HCT116 (cell line): ENCODE data around the gene MFGE8. TPM values are rescaled to one million over a fixed set of nuclear protein-coding genes. Genes with fewer than 3 reads are reported as not detected.
"Not testable (repeated sequence)": the region's sequence is repeated elsewhere in the genome, so short reads cannot be mapped to it uniquely, and the experiment has no call there.

ENCODE experiments used
- ATAC-seq: fragments of 200-7000 bp; cut with Tn5 transposase; 2 replicates; pipeline ENCODE4 v1.9.1; 2020; ENCODE audit warnings: mild to moderate bottlenecking, moderate library complexity
- BruUV-seq: library from RNA; stranded (reverse); fragments of 400-500 nt; replicated peaks from 2 replicates; lab custom pipeline; 2021; lab: Mats Ljungman, UMichigan
- CTCF ChIA-PET: fragments of 300-600 bp; sonication (Branson Sonifier 250); formaldehyde crosslinking; loops from one replicate; lab custom pipeline; 2021; ENCODE audit warnings: antibody characterized with exemption; lab: Charles Lee
- POLR2A ChIA-PET: fragments of 300-600, 350-600 bp; sonication (Branson Sonifier 250); formaldehyde crosslinking; loops from one replicate; lab custom pipeline; 2021; ENCODE audit warnings: antibody characterized with exemption; lab: Charles Lee
- RAD21 ChIA-PET, 2 experiments: fragments of 300-600 bp; sonication (Branson Sonifier 250); formaldehyde crosslinking; loops; one replicate each; lab custom pipeline; 2023; ENCODE audit warnings: low total read pairs in 2 of 2; ENCODE audit not compliant: uncharacterized antibody in 2 of 2, unreplicated experiment in 2 of 2, low non-redundant PET in 1 of 2; lab: Charles Lee
- DNase-seq: peaks from one replicate; pipeline ENCODE4 v3.0.0-alpha.2; 2010; ENCODE audit warnings: low read depth, low spot score
- H2AFZ ChIP-seq: fragments of 200-600 bp; shearing (Covaris generic), sonication (generic); 2 replicates; pipeline ENCODE4 v1.6.1; 2017; ENCODE audit warnings: low read depth, mixed run types, mixed read lengths, antibody characterized with exemption, low read length; ENCODE audit not compliant: poor library complexity, severe bottlenecking
- H3K27ac ChIP-seq: 2 replicates; pipeline ENCODE4 v1.5.1; 2012; ENCODE audit warnings: low read depth, low read length
- H3K27me3 ChIP-seq: fragments of 200-600 bp; sonication (generic); 2 replicates; pipeline ENCODE4 v1.6.1; 2016; ENCODE audit warnings: mixed run types, low read length, mixed read lengths; ENCODE audit not compliant: insufficient read depth
- H3K36me3 ChIP-seq, 2 experiments: fragments of 200-500 bp in 1 of 2; fragments of 200-600 bp in 1 of 2; sonication (Bioruptor generic) in 1 of 2; sonication (generic) in 1 of 2; 2 replicates each; pipeline versions ENCODE4 v1.5.1 to v1.6.1; 2014 to 2016; ENCODE audit warnings: low read length in 2 of 2, inconsistent platforms in 1 of 2, mixed read lengths in 1 of 2, mixed run types in 1 of 2; ENCODE audit not compliant: insufficient read depth in 2 of 2, control insufficient read depth in 1 of 2
- H3K4me1 ChIP-seq, 2 experiments: fragments of 200-600 bp in 1 of 2; sonication (generic) in 1 of 2; 2 replicates each; pipeline versions ENCODE4 v1.5.1 to v1.6.1; 2012 to 2017; ENCODE audit warnings: low read length in 2 of 2, inconsistent platforms in 1 of 2, mild to moderate bottlenecking in 1 of 2, mixed read lengths in 1 of 2, mixed run types in 1 of 2, moderate library complexity in 1 of 2; ENCODE audit not compliant: insufficient read depth in 2 of 2, control insufficient read depth in 1 of 2
- H3K4me2 ChIP-seq: fragments of 200-600 bp; sonication (generic); 2 replicates; pipeline ENCODE4 v1.6.1; 2017; ENCODE audit warnings: mixed run types, low read length, mixed read lengths
- H3K4me3 ChIP-seq, 2 experiments: fragments of 200-600 bp in 1 of 2; sonication (generic) in 1 of 2; replicated peaks in 1 of 2; 2 replicates each; pipeline ENCODE4 v1.5.1; 2011 to 2016; ENCODE audit warnings: low read length in 2 of 2, control low read depth in 1 of 2, low read depth in 1 of 2, mild to moderate bottlenecking in 1 of 2, mixed read lengths in 1 of 2, mixed run types in 1 of 2
- H3K79me2 ChIP-seq: fragments of 200-600 bp; sonication (generic); 2 replicates; pipeline ENCODE4 v1.6.1; 2017; ENCODE audit warnings: mild to moderate bottlenecking, mixed run types, low read length, moderate library complexity, mixed read lengths; ENCODE audit not compliant: insufficient read depth
- H3K9ac ChIP-seq: fragments of 200-600 bp; sonication (generic); 2 replicates; pipeline ENCODE4 v1.6.1; 2016; ENCODE audit warnings: low read length, mixed read lengths
- H3K9me2 ChIP-seq: fragments of 200-600 bp; sonication (generic), shearing (Covaris generic); 2 replicates; pipeline ENCODE4 v1.6.1; 2017; ENCODE audit warnings: mixed run types, mild to moderate bottlenecking, moderate library complexity; ENCODE audit not compliant: insufficient read depth
- H3K9me3 ChIP-seq, 2 experiments: fragments of 200-500 bp in 1 of 2; fragments of 200-600 bp in 1 of 2; sonication (Bioruptor generic) in 1 of 2; sonication (generic) in 1 of 2; 2 replicates each; pipeline ENCODE4 v1.6.1; 2014 to 2017; ENCODE audit warnings: low read length in 2 of 2, mixed read lengths in 2 of 2, inconsistent platforms in 1 of 2, low read depth in 1 of 2, mild to moderate bottlenecking in 1 of 2, mixed run types in 1 of 2, moderate library complexity in 1 of 2; ENCODE audit not compliant: control insufficient read depth in 1 of 2, insufficient read depth in 1 of 2
- H4K20me1 ChIP-seq: fragments of 200-600 bp; sonication (generic), shearing (Covaris generic); 2 replicates; pipeline ENCODE4 v1.6.1; 2017; ENCODE audit warnings: mixed run types, mild to moderate bottlenecking, moderate library complexity; ENCODE audit not compliant: insufficient read depth
- intact Hi-C: fragments of 100-400 bp; cut with micrococcal nuclease; formaldehyde crosslinking; loops from 2 replicates; pipeline ENCODE4 v1.10.0; 2022
- total RNA-seq: library from RNA; stranded (reverse); gene quantifications from one replicate; pipeline ENCODE4 v1.2.1, GENCODE V29; 2021; ENCODE audit not compliant: unreplicated experiment

MFGE8 gene
- total RNA-seq, 1 experiment from 2014 or later = 70.7 TPM

- H3K27ac ChIP-seq, DNase-seq, RAD21 ChIA-PET, H3K4me3 ChIP-seq, H3K9me3 ChIP-seq, H2AFZ ChIP-seq, H3K27me3 ChIP-seq, H3K36me3 ChIP-seq, H3K9me2 ChIP-seq, BruUV-seq, H3K4me1 ChIP-seq, H3K79me2 ChIP-seq, intact Hi-C loops, H4K20me1 ChIP-seq, H3K4me2 ChIP-seq, H3K9ac ChIP-seq, POLR2A ChIA-PET: not testable (repeated sequence)
- peak; percentile 65 for ATAC-seq
- CTCF ChIA-PET = interaction anchor here (0.8 kb wide), 1 partner anchor 24 kb away, joined by 3 read pairs; no protein-coding TSS in a partner anchor
These were observed 16.3 kb upstream of the MFGE8 start for GRCh38 chr15:88929358-88930098.

GRCh38 chr15:88928192-88928591 lies 15.0 kb upstream of the MFGE8 start:
- H3K4me2 ChIP-seq, H3K9ac ChIP-seq, CTCF ChIA-PET, H3K27ac ChIP-seq, H3K27me3 ChIP-seq, H2AFZ ChIP-seq, BruUV-seq, H3K9me2 ChIP-seq, H3K9me3 ChIP-seq, POLR2A ChIA-PET, DNase-seq, RAD21 ChIA-PET, H3K36me3 ChIP-seq, intact Hi-C loops, ATAC-seq, H3K79me2 ChIP-seq, H4K20me1 ChIP-seq, H3K4me3 ChIP-seq, H3K4me1 ChIP-seq: not testable (repeated sequence)

- CTCF ChIA-PET, POLR2A ChIA-PET, H3K9ac ChIP-seq, intact Hi-C loops, DNase-seq, H3K9me3 ChIP-seq, H3K27me3 ChIP-seq, H3K4me3 ChIP-seq, H3K27ac ChIP-seq, ATAC-seq, RAD21 ChIA-PET, BruUV-seq, H3K79me2 ChIP-seq, H4K20me1 ChIP-seq, H3K4me2 ChIP-seq, H3K36me3 ChIP-seq, H2AFZ ChIP-seq, H3K9me2 ChIP-seq: not testable (repeated sequence)
- H3K4me1 ChIP-seq = peaks cover 12 to 16% of the 10 kb centered on the region in 2 experiments
These were observed 12.5 kb upstream of the MFGE8 start for GRCh38 chr15:88925648-88926047.
